H1 (cell line): ENCODE measurements around the gene LHFPL2. TPM values are rescaled to one million over a fixed set of nuclear protein-coding genes. Genes with fewer than 3 reads are reported as not detected.

ENCODE experiments used
- FOSL1 ChIP-seq: IDR thresholded peaks from 2 replicates; pipeline ENCODE4 v1.6.1; 2011; ENCODE audit warnings: mild to moderate bottlenecking, low read depth, low read length, moderate library complexity; ENCODE audit not compliant: insufficient read depth
- GTF2F1 ChIP-seq: IDR thresholded peaks from 2 replicates; pipeline ENCODE4 v1.6.1; 2012; ENCODE audit warnings: low read depth, low read length, improper control_type of control experiment, borderline replicate concordance
- TAF1 ChIP-seq: IDR thresholded peaks from 2 replicates; pipeline ENCODE4 v1.6.1; 2011; ENCODE audit warnings: mild to moderate bottlenecking, low read depth, low read length
- polyA plus RNA-seq, 7 experiments: library from polyadenylated mRNA; depleted of rRNA in 3 of 7; stranded (reverse) in 5 of 7; unstranded in 2 of 7; fragments of >200 nt in 5 of 7; fragments of 200-250 nt in 2 of 7; gene quantifications; 1 replicate in 5 of 7; 2 replicates in 1 of 7; 4 replicates in 1 of 7; pipeline versions ENCODE4 v1.2.1 to v1.2.3, GENCODE V29; 2011 to 2013; ENCODE audit warnings: missing spikeins in 2 of 7, mixed read lengths in 2 of 7
- total RNA-seq: library from RNA; stranded (reverse); fragmentation: NEBNext Ultra II Directional; extraction: Animal tissue kit (Norgen Biotek cat#: 25700); gene quantifications from 2 replicates; pipeline ENCODE4 v1.2.1, GENCODE V29; 2021

Gene LHFPL2
- total and polyA plus RNA-seq, 2 of the 8 experiments (the other 6 are each of a cell fraction or from before 2014, with no cell fraction given) = 9.6 to 43.0 TPM

GRCh38 chr5:78661044-78661443, 12.5 kb upstream of the LHFPL2 start (continued):
- TF ChIP-seq FOSL1 (no peak), TAF1 (no peak), GTF2F1 (no peak)
